K562 (cell line): ENCODE measurements around the gene TUT7. TPM values are rescaled to one million over a fixed set of nuclear protein-coding genes. Genes with fewer than 3 reads are reported as not detected.

Experiments used
- ATAC-seq: fragments of 200-7000 bp; cut with Tn5 transposase; 3 replicates; pipeline ENCODE4 v1.9.1; 2020; ENCODE audit warnings: moderate library complexity
- BruUV-seq: library from RNA; stranded (reverse); fragments of 400-500 nt; replicated peaks from 2 replicates; lab custom pipeline; 2021; lab: Mats Ljungman, UMichigan
- CTCF ChIA-PET: fragments of 300-600 bp; formaldehyde crosslinking; extraction: SDS; loops from one replicate; lab custom pipeline; 2021; ENCODE audit warnings: low intra/inter-chr PET ratio; lab: Yijun Ruan, JAX
- POLR2A ChIA-PET: fragments of 300-600, 350-650 bp; sonication (Branson Sonifier 250); formaldehyde crosslinking; extraction: SDS; loops from one replicate; lab custom pipeline; 2021; ENCODE audit warnings: antibody characterized with exemption, inconsistent platforms; lab: Yijun Ruan, JAX
- DNase-seq, 4 experiments: peaks; one replicate each; pipeline versions ENCODE4 v3.0.0 to v3.0.0-alpha.2; 2011 to 2018; ENCODE audit warnings: low spot score in 3 of 4, mixed read lengths in 3 of 4; ENCODE audit errors: extremely low read depth in 1 of 4
- FAIRE-seq: peaks from 2 replicates; lab custom pipeline; 2011; peaks lifted over from hg19 to GRCh38; lab: Jason Lieb, UNC
- H2AFZ ChIP-seq: 2 replicates; pipeline ENCODE4 v1.6.0; 2011; ENCODE audit warnings: low read depth, low read length, control low read depth, inconsistent platforms
- H3K27ac ChIP-seq: fragments of 200-600 bp; 3 replicates; pipeline ENCODE4 v1.8.0; 2011; ENCODE audit warnings: low read depth, mild to moderate bottlenecking, control low read depth, inconsistent platforms, low read length, moderate library complexity, mixed read lengths; ENCODE audit errors: extremely low read depth
- H3K27me3 ChIP-seq, 2 experiments: fragments of 300-600 bp in 1 of 2; 2 replicates in 1 of 2; 3 replicates in 1 of 2; pipeline versions ENCODE4 v1.6.0 to v1.8.0; 2011; ENCODE audit warnings: inconsistent platforms in 2 of 2, low read length in 2 of 2, mild to moderate bottlenecking in 1 of 2, mixed read lengths in 1 of 2, moderate library complexity in 1 of 2; ENCODE audit not compliant: control insufficient read depth in 2 of 2, insufficient read depth in 2 of 2
- H3K36me3 ChIP-seq: fragments of 300-600 bp; 3 replicates; pipeline ENCODE4 v1.8.0; 2011; ENCODE audit warnings: mild to moderate bottlenecking, low read length, inconsistent platforms; ENCODE audit not compliant: control insufficient read depth, insufficient read depth
- H3K4me1 ChIP-seq, 2 experiments: fragments of 200-600 bp in 1 of 2; replicated peaks in 1 of 2; 2 replicates in 1 of 2; 3 replicates in 1 of 2; pipeline versions ENCODE4 v1.5.1 to v1.8.0; 2011; ENCODE audit warnings: inconsistent platforms in 2 of 2, low read length in 2 of 2, mild to moderate bottlenecking in 1 of 2, mixed read lengths in 1 of 2, moderate library complexity in 1 of 2; ENCODE audit not compliant: control insufficient read depth in 2 of 2, insufficient read depth in 2 of 2
- H3K4me2 ChIP-seq: 2 replicates; pipeline ENCODE4 v1.6.1; 2011; ENCODE audit warnings: low read length, control low read depth, inconsistent platforms, mixed read lengths; ENCODE audit not compliant: insufficient read depth
- H3K4me3 ChIP-seq: fragments of 200-600 bp; sonication (generic), shearing (Covaris generic); 2 replicates; pipeline ENCODE4 v1.5.1; 2016; ENCODE audit warnings: control low read depth, inconsistent platforms
- H3K79me2 ChIP-seq: fragments of 200-600 bp; 3 replicates; pipeline ENCODE4 v1.8.0; 2011; ENCODE audit warnings: low read length, inconsistent platforms; ENCODE audit not compliant: control insufficient read depth, insufficient read depth
- H3K9ac ChIP-seq, 2 experiments: 2 replicates each; pipeline versions ENCODE4 v1.6.0 to v1.6.1; 2011; ENCODE audit warnings: low read depth in 2 of 2, low read length in 2 of 2, control low read depth in 1 of 2, inconsistent platforms in 1 of 2, mild to moderate bottlenecking in 1 of 2, mixed read lengths in 1 of 2; ENCODE audit not compliant: insufficient read depth in 1 of 2
- H3K9me1 ChIP-seq: one replicate; pipeline ENCODE4 v1.6.0; 2011; ENCODE audit warnings: inconsistent platforms, mild to moderate bottlenecking, low read length, moderate library complexity; ENCODE audit not compliant: control insufficient read depth, insufficient read depth
- H3K9me3 ChIP-seq: replicated peaks from 2 replicates; pipeline ENCODE4 v1.5.1; 2011; ENCODE audit warnings: low read depth, low read length, inconsistent platforms; ENCODE audit not compliant: control insufficient read depth, insufficient read depth
- H4K20me1 ChIP-seq: replicated peaks from 2 replicates; pipeline ENCODE4 v1.6.1; 2011; ENCODE audit warnings: low read length, inconsistent platforms, mixed read lengths; ENCODE audit not compliant: control insufficient read depth, insufficient read depth
- CCAR2 ChIP-seq: fragments of 200-400 bp; formaldehyde crosslinking; IDR thresholded peaks from 2 replicates; pipeline ENCODE4 v1.6.1; 2017; ENCODE audit warnings: mild to moderate bottlenecking, low read depth, low read length
- CSDE1 ChIP-seq, 2 experiments: fragments of 450-650 bp; IDR thresholded peaks; 2 replicates each; pipeline ENCODE4 v1.6.1; 2016; ENCODE audit warnings: mild to moderate bottlenecking in 1 of 2
- ERF ChIP-seq: fragments of 450-650 bp; formaldehyde crosslinking; IDR thresholded peaks from 2 replicates; pipeline ENCODE4 v1.4.0; 2020; ENCODE audit warnings: mild to moderate bottlenecking, mixed read lengths
- L3MBTL2 ChIP-seq: fragments of 450-650 bp; IDR thresholded peaks from 2 replicates; pipeline ENCODE4 v1.6.1; 2016; ENCODE audit warnings: mild to moderate bottlenecking, moderate library complexity
- MEIS2 ChIP-seq: fragments of 450-650 bp; IDR thresholded peaks from 2 replicates; pipeline ENCODE4 v1.6.1; 2014; ENCODE audit warnings: mild to moderate bottlenecking; ENCODE audit not compliant: partially characterized antibody
- MIER1 ChIP-seq: fragments of 450-650 bp; IDR thresholded peaks from 2 replicates; pipeline ENCODE4 v1.6.1; 2016; ENCODE audit warnings: antibody characterized with exemption, mild to moderate bottlenecking, low read depth
- RAD51 ChIP-seq: fragments of 450-650 bp; IDR thresholded peaks from 2 replicates; pipeline ENCODE4 v1.7.1; 2016; ENCODE audit warnings: low read depth, mild to moderate bottlenecking, borderline replicate concordance
- TEAD1 ChIP-seq, 2 experiments: fragments of 450-650 bp in 1 of 2; sonication (generic) in 1 of 2; formaldehyde crosslinking; IDR thresholded peaks; 2 replicates each; pipeline versions ENCODE4 v1.4.0 to v1.8.0; 2020 to 2022; ENCODE audit warnings: mild to moderate bottlenecking in 2 of 2, missing genetic modification reagents in 1 of 2
- ZNF263 ChIP-seq: sonication (generic); formaldehyde crosslinking; IDR thresholded peaks from 2 replicates; pipeline ENCODE4 v1.8.0; 2022; ENCODE audit warnings: mild to moderate bottlenecking, missing genetic modification reagents, borderline replicate concordance
- ZNF551 ChIP-seq: fragments of 250-450 bp; sonication (Bioruptor Pico); IDR thresholded peaks from 2 replicates; pipeline ENCODE4 v1.5.0; 2021; ENCODE audit warnings: mild to moderate bottlenecking, moderate library complexity
- WGBS: fragments of 100-300 bp; shearing (Covaris generic); methylation state at CpG from one replicate; pipeline ENCODE4 v1.1.6; 2016; ENCODE audit warnings: low coverage, mixed read lengths; ENCODE audit not compliant: insufficient coverage; ENCODE audit errors: missing lambda C conversion rate; 5-methylcytosine and 5-hydroxymethylcytosine counted together
- in situ Hi-C: fragments of 300-500 bp; cut with MboI; formaldehyde crosslinking; loops from 4 replicates; pipeline ENCODE4 v1.15.0; 2018; ENCODE audit warnings: inconsistent platforms, mixed read lengths
- intact Hi-C: fragments of 100-400 bp; cut with micrococcal nuclease; formaldehyde crosslinking; loops from 2 replicates; pipeline ENCODE4 v1.14.2; 2022
- polyA plus RNA-seq, 8 experiments: library from polyadenylated mRNA; depleted of rRNA in 4 of 8; stranded (reverse) in 5 of 8; unstranded in 3 of 8; fragments of >200 nt; fragmentation: Nextera tagmentation in 2 of 8; fragmentation: Illumina TruSeq in 1 of 8; extraction: Ambion mirVana in 2 of 8; extraction: Trizol in 1 of 8; gene quantifications; 2 replicates each; pipeline versions ENCODE4 v1.2.1 to v1.2.3, GENCODE V29; 2011 to 2014; ENCODE audit warnings: inconsistent platforms in 1 of 8, missing spikeins in 1 of 8
- total RNA-seq, 7 experiments: library from RNA; depleted of rRNA in 6 of 7; stranded (reverse); fragments of >200 nt in 6 of 7; fragmentation: Illumina TruSeq in 2 of 7; extraction: Trizol in 2 of 7; gene quantifications; 2 replicates each; pipeline versions ENCODE4 v1.2.1 to v1.2.3, GENCODE V29; 2011 to 2021; ENCODE audit warnings: low replicate concordance in 1 of 7
- TF ChIP-seq, protein P1 (sequence below), 3 experiments: IDR thresholded peaks in 2 of 3; conservative IDR thresholded peaks in 1 of 3; 2 replicates each; pipeline ENCODE4 v1.5.1; 2011 to 2012; ENCODE audit warnings: low read length in 3 of 3, mild to moderate bottlenecking in 3 of 3, control low read depth in 2 of 3, improper control_type of control experiment in 1 of 3, inconsistent platforms in 1 of 3, low read depth in 1 of 3, mixed read lengths in 1 of 3, moderate library complexity in 1 of 3; ENCODE audit not compliant: insufficient read depth in 2 of 3

Gene TUT7
- total and polyA plus RNA-seq, 9 of the 15 experiments (the other 6 are each of a cell fraction or from before 2014, with no cell fraction given) = 5.9 to 26.9 (median 15.2) TPM

DNA sequence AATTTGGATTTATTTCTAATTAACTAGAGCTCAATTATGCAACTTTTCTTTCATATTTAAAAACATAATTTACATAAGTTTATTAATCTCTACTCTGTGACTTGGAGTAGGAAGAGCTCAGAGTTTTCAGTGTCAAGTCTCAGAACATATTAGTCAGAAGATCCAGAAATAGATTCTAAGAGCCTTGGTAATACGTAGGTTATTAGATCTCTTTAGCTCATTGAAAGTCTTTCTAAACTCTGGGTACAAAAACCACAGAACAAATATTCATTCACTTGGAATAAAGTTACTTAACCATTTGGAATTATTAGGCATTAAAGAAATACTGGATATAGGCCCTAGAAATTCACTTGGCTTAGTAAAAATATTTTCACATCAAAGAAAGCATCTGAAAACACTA is 45.5 kb downstream of the TUT7 start (continued):
- TF ChIP-seq, protein P1, sequence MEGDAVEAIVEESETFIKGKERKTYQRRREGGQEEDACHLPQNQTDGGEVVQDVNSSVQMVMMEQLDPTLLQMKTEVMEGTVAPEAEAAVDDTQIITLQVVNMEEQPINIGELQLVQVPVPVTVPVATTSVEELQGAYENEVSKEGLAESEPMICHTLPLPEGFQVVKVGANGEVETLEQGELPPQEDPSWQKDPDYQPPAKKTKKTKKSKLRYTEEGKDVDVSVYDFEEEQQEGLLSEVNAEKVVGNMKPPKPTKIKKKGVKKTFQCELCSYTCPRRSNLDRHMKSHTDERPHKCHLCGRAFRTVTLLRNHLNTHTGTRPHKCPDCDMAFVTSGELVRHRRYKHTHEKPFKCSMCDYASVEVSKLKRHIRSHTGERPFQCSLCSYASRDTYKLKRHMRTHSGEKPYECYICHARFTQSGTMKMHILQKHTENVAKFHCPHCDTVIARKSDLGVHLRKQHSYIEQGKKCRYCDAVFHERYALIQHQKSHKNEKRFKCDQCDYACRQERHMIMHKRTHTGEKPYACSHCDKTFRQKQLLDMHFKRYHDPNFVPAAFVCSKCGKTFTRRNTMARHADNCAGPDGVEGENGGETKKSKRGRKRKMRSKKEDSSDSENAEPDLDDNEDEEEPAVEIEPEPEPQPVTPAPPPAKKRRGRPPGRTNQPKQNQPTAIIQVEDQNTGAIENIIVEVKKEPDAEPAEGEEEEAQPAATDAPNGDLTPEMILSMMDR (IDR thresholded peaks at IDR 0.05 in 2 of 3, conservative IDR thresholded peaks at IDR 0.05 in 1 of 3; ENCODE audit: insufficient read depth in 2 of 3, low read depth in 1 of 3, low read length in 3 of 3) = no peak
- TF ChIP-seq TEAD1 (CRISPR knock-in tag; IDR thresholded peaks at IDR 0.05) (no peak), RAD51 (no peak), MIER1 (no peak), L3MBTL2 (no peak), ZNF263 (CRISPR knock-in tag) (no peak), ZNF551 (CRISPR knock-in tag) (no peak), CCAR2 (no peak), CSDE1 (IDR thresholded peaks at IDR 0.05) (no peak)

GRCh38 chr9:86304236-86304730 is 49.9 kb downstream of the TUT7 start:
- Histone ChIP-seq H3K79me2 (no peaks in the 10 kb centered on the region), H3K9me1 (no peaks in the 10 kb centered on the region), H3K4me2 (no peak overlapping the region), H3K36me3 (peaks cover 80% of the 10 kb centered on the region), H3K9me3 (no peaks in the 10 kb centered on the region), H4K20me1 (no peaks in the 10 kb centered on the region), H3K27me3 (no peaks in the 10 kb centered on the region), H3K9ac (no peak overlapping the region), H3K4me3 (no peak overlapping the region), H3K4me1 (no peaks in the 10 kb centered on the region), H2AFZ (no peak overlapping the region), H3K27ac (no peak overlapping the region)
- WGBS = 62% methylated on average over 3 of the region's 3 CpGs
- ATAC-seq = no peak
- intact Hi-C loops (no loop called here), in situ Hi-C loops (loop anchor here (5.0 kb wide), 1 partner anchor 33 kb away; no protein-coding TSS in a partner anchor)
- no peak for DNase-seq
- no peak for FAIRE-seq
- TF ChIP-seq MEIS2 (peak; percentile 14), ERF (CRISPR knock-in tag) (no peak)
- BruUV-seq = no TSS peak
- CTCF ChIA-PET = no interaction called here
- POLR2A ChIA-PET = no interaction called here
